Stimulated activated CD4-positive, alpha-beta T cell treated with anti-CD3 and anti-CD28 coated beads, TNF-alpha, amount 100 ng/mL, for 1 hour (primary cell): ENCODE results near the gene UGT8.
"Not testable (repeated sequence)": the region's sequence is repeated elsewhere in the genome, so short reads cannot be mapped to it uniquely, and the experiment has no call there.

Experiments
- DNase-seq, 3 donors: peaks; one replicate each; pipeline ENCODE4 v3.0.0-alpha.2; 2020; ENCODE audit warnings: low read depth in 3 of 3, low spot score in 1 of 3

The UGT8 gene

GRCh38 chr4:114603497-114603896 lies 4.9 kb downstream of the UGT8 start:
- no peak for DNase-seq

- no peak for DNase-seq
Measured at GRCh38 chr4:114606245-114606644, 7.6 kb downstream of the UGT8 start.

GRCh38 chr4:114607056-114607455 lies 8.4 kb downstream of the UGT8 start:
- no peak for DNase-seq

DNA sequence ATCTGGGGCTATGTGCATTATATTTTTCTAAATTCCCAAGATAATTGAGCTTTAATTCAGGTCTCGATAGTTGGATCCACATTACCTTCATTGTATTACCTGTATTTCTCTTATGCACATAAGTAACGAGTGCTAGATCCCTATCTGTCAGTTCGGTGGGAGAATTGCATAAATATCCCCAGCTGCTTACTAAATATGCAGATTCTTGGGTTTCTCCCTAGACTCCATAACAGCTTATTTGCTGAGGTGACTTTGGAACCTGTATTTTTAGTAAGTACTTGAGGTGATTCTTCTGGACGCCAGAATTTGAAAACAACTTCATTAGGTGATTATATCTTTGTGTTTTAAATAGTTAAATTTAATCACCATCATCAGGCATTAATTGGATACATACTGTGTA lies 15.0 kb downstream of the UGT8 start:
- DNase-seq = no peak

GRCh38 chr4:114615435-114615834 lies 16.8 kb downstream of the UGT8 start:
- DNase-seq = no peak

GRCh38 chr4:114616036-114616435 lies 17.4 kb downstream of the UGT8 start:
- DNase-seq = not testable (repeated sequence)

DNA sequence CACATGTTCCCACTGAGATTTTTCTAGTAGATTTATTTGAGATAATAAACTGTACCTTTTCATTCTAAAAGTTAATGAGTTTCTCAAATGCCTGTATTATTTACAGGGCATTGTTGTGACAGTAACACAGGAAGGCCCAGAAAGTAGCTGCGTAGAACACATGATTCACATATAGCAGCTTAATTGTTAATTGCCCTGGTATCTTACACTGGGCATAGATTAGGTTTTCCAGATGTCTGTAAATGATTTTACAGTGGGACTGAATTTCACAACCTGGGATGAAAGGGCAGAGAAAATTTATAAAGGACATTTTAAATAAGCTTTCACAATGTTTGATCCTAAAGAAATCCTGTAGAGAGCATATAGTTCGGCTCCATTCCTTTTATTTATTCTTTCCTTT lies 27.6 kb downstream of the UGT8 start:
- DNase-seq = no peak

DNA sequence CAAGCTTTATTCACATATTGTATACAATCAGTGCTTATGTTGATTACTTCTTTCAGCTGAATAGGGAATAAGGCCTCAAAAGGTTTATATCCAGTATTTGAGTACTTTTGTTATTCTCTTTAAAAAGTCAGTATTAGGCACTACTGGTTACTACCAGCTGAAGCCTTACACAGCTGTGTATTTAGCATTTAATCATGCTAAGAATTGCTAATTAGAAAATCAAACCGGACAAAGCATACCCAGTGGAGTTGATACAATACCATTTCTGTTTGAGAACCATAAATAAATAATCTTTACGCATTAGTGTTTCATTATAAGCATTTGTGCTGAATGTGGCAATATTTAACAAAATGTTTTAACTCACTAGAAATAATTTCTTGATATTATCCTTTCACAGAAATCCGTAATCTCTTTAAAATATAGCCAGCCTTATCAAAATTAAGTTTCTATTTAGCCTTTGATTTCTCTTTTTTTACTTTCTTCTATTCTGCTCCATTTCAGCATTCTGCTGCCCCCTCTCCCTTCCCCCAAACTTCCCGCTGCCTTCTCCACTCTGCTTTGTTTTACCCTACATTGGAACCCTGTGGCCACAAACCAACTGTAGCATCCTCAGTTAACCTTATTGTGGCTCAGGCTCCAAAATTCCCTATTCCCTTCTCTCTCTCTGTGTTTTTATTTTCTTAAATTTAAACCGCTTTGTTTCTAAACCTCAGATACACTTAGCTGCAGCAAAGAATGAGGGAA lies 37.8 kb downstream of the UGT8 start:
- DNase-seq = no peak

DNA sequence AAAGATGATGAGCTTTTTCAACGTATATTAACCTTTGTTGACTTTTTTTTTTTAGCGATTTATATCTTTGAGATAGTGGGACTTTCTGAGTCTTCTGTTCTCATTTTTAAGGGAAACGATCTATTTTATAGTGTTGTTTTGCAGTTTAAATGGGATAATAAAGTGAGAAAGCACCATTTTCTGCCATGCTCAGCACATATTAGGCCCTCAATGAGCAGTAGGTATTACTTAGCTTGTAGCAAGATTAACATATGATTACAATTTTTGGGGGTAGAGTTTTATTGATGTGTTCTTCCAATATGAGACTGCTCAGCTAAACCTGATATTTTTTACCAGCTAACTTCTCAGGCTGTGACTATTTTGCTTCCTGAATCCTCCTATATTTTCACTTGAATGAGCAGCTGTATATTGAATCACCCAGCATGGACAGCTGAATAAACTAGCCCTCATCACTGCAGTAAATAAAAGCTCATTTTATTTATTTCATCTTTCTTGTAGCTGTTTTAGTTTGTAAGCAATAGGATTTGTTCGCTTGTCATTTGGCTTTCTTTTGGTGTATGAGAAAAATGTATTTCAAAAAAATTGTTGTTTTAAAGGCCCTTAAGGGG lies 43.7 kb downstream of the UGT8 start:
- no peak for DNase-seq

GRCh38 chr4:114649908-114650307 lies 51.3 kb downstream of the UGT8 start:
- DNase-seq = no peak

DNA sequence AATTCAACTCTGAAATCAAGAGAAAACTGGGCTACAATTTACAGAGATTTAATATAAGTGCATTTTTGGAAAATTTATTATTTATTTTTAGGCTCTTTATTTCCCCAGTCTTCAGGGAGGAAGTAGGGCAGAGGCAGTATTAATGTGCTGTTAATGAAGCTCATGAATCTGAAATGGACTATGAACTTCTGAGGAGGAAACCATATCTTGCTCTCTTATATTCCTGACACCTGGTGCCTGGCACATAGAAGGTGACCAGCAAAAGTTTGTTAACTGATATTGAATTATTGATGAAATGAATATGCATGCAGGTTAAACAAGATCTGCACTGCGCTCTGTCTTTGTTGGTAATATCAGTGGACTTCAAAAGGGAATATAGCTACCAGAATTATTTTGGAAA lies 55.1 kb downstream of the UGT8 start:
- no peak for DNase-seq

DNA sequence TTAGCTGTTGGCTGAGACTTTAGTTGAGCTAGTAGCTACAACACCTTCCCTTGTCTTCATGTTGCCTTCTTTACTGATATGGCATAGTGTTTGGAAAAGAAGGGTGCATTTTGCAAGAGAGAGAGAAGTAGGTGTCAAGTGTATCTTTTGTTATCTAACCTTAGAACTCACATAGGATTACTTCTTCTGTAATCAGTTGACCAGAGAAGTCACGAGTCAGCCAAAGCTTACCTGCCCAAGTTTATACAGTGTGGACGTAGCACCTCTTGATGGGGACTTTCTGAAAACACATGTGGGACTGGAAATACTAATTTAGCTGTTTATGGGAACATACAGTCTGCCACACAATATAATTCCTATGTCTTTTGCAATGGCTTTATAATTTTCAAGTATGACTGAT lies 56.0 kb downstream of the UGT8 start:
- DNase-seq = no peak

DNA sequence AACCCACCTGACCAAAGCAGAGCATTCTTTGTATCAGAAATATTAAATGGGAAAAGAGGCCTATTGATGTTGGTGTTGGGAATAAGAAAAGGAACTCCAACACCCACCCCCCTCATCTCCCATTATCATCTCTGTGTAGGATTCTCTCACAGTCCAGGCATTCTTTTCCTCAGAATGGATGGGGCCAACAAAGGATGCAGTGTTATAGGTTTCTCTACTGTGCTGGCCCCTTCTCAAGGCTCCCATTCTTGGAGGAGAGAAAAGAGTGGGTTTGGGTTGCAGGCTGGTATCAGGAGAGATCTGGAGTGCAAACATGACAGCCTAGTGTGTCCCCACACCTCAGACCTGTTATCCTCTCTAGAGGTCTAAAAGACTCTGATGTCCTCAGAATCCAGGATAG lies 59.6 kb downstream of the UGT8 start:
- DNase-seq = no peak

- DNase-seq = no peak
Measured at GRCh38 chr4:114658776-114659175, 60.2 kb downstream of the UGT8 start.

- no peak for DNase-seq
Measured at GRCh38 chr4:114659386-114660008, 60.9 kb downstream of the UGT8 start.

DNA sequence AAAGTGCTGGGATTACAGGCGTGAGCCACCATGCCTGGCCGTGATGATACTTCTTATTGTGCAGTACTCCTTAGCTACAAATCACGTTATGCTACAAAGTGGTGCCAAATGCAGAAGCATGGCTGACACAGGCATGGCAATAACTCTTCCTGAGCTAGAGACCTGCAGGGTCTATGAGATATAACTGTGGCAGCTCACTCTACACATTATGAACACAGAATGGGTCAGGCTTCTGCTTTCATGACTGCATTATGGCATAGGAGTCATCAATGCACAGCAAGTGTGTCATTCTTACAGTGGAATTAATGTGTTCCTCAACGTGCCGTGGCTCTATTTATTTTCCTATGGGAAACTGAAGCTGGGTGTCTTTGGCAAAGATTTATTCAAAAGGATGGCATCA lies 64.5 kb downstream of the UGT8 start:
- DNase-seq = no peak

DNA sequence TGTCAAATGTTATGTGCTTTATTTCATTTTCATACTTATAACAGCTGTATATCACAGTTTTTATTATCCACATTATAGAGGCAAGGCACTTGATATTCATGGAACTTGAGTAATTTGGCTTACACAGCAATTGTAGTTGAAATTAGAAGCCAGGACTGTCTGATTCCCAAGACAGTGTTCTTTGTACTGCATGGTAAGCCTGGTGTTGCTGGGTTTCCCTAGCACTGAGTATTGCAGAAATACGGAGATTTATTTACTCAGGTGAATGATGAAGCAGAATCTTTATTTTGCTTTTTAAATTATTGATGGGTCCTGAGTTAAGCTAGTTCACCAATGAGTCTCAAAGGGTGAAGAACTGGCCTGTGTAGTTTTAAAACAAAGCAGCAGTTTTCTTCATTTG lies 70.0 kb downstream of the UGT8 start:
- no peak for DNase-seq

DNA sequence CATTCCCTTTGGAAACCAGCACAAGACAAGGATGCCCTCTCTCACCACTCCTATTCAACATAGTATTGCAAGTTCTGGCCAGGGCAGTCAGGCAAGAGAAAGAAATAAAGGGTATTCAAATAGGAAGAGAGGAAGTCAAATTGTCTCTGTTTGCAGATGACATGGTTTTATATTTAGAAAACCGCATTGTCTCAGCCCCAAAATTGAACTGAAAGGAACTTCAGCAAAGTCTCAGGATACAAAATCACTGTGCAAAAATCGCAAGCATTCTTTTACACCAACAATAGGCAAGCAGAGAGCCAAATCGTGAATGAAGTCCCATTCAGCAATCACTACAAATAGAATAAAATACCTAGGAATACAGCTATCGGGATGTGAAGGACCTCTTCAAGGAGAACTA lies 72.1 kb downstream of the UGT8 start:
- not testable (repeated sequence) for DNase-seq

DNA sequence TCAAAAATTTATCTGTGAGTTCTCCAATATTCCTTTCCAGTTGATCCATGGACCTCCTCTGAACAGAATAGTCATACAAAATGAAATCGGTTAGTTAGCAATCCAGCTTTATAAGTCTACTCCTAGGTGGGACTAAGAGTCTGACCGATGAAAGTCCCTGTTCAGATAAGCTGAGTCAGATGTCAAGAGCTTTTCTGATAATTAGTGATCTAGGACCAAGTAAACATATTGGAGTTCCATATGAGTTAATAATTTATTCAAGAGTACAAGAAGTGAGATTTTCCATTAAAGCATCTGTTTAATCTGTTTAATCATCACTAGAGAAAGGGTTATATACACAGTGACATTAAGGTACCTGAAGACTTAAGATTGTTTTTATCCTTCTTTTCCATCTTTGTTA lies 74.7 kb downstream of the UGT8 start:
- DNase-seq = no peak

- DNase-seq = no peak
Measured at GRCh38 chr4:114674080-114674479, 75.5 kb downstream of the UGT8 start.

DNA sequence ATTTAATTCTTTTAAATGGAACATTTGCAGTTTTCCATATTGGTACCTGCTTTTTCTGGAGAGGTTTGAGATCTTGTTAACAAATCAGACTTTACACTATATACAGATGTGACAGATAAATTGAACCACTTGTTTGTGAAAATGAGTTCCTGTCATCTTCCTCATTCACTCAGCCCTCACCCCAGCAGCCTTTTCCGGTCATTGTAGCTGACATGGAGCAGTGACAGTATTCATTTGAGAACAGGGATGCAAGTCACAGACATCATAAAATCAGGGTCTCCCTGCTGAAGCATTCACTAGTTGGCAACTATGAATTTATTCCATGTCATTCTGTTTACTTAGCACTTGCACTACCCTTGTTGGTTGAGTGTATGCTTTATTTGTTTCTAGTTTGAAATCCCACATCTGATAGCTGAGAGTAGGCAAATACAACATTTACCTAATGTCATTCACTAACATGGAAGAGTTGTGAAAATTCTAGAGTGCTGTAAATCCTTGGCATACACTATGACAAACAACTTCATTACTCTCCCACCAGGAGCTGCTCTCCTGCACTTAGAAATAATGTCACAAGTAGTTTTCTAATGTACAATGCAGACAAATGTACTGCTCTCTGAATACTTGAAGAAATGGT lies 78.9 kb downstream of the UGT8 start:
- no peak for DNase-seq

DNA sequence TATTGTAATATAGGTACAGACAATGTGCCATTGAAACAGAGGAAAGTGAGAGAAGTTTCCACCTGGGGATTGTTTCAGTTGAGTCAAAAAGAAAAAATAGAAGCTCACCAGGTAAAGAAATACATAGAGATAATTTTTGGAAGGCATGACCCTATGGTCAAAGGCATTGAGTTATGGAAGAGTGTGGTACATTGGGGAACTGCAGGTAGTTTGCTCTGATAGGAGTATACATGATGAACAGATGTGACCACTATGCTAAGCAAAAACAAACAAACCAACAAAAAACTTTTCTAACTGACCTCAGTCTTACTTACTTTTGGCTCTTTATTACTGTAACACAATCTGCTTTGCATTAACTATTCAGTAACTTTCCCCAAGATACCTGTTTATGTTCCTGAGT lies 85.9 kb downstream of the UGT8 start:
- DNase-seq = no peak
